NT2/D1 (cell line): ENCODE results near the gene NPIPB6.

Source experiments
- DNase-seq: peaks from one replicate; pipeline ENCODE4 v3.0.0-alpha.2; 2011; ENCODE audit warnings: low read depth, low spot score
- H3K27me3 ChIP-seq: 2 replicates; pipeline ENCODE4 v1.6.0; 2011; ENCODE audit warnings: mild to moderate bottlenecking; ENCODE audit not compliant: insufficient read length, insufficient read depth
- H3K36me3 ChIP-seq: 2 replicates; pipeline ENCODE4 v1.6.1; 2011; ENCODE audit warnings: mild to moderate bottlenecking, low read length, mixed read lengths; ENCODE audit not compliant: insufficient read depth, insufficient read length
- H3K4me1 ChIP-seq: 2 replicates; pipeline ENCODE4 v1.5.1; 2011; ENCODE audit not compliant: insufficient read depth, insufficient read length
- H3K4me3 ChIP-seq: 2 replicates; pipeline ENCODE4 v1.5.1; 2011; ENCODE audit warnings: low read depth; ENCODE audit not compliant: insufficient read length
- H3K9ac ChIP-seq: 2 replicates; pipeline ENCODE4 v1.6.0; 2011; ENCODE audit warnings: low read depth; ENCODE audit not compliant: insufficient read length
- H3K9me3 ChIP-seq: 2 replicates; pipeline ENCODE4 v1.5.1; 2011; ENCODE audit warnings: mild to moderate bottlenecking, low read length; ENCODE audit not compliant: insufficient read depth
- SUZ12 ChIP-seq: IDR thresholded peaks from 2 replicates; pipeline ENCODE4 v1.6.1; 2011; ENCODE audit not compliant: insufficient read length, insufficient read depth; ENCODE audit errors: extremely low read depth
- YY1 ChIP-seq: IDR thresholded peaks from 2 replicates; pipeline ENCODE4 v1.6.1; 2011; ENCODE audit not compliant: insufficient read length, insufficient read depth
- ZNF274 ChIP-seq: IDR thresholded peaks from 2 replicates; pipeline ENCODE4 v1.6.1; 2011; ENCODE audit warnings: mild to moderate bottlenecking, low read depth, low read length

The NPIPB6 gene

DNA sequence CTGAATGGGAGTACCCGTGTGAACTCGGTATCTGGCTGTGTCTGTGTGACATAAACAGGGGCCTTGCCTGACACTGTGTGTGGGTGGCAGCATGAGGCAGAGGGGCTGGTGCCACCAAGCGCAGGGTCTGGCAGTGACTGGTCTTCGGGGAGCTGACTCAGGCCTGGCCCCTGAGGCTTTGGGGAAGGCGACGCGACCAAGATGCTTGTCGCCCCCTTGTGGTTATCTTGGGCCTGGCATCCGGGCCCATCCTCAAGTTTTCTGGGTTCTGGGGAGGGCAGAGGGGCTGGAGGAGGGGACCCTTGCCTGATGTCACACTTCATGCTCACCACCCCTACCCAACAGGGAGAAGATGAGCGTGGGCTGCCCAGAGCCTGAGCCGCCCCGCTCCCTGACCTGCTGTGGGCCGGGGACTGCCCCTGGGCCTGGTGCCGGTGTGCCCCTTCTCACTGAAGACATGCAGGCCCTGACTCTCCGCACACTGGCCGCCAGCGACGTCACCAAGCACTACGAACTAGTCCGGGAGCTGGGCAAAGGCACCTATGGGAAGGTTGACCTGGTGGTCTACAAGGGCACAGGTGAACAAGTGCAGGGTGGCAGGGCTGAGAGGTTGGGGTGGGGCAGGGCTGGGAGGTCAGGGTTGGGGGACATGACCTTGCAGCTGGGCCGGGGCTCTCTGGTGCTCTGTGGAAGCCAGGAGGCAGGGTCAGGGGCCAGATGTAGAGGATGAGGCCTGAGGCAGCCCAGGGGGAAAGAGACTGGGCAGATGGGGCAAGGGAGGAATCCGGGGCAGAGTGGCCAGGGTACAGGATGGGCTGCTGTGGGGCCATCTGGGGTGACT lies 46.0 kb downstream of the NPIPB6 start:
- Histone ChIP-seq H3K4me1 (peaks cover 6% of the 10 kb centered on the region), H3K36me3 (peaks cover 12% of the 10 kb centered on the region), H3K27me3 (no peaks in the 10 kb centered on the region), H3K9me3 (no peaks in the 10 kb centered on the region), H3K9ac (peak overlapping the region; percentile 24), H3K4me3 (no peak overlapping the region)
- TF ChIP-seq ZNF274, result no peak
- TF ChIP-seq YY1, result no peak
- no peak for TF ChIP-seq SUZ12
- DNase-seq, result no peak

DNA sequence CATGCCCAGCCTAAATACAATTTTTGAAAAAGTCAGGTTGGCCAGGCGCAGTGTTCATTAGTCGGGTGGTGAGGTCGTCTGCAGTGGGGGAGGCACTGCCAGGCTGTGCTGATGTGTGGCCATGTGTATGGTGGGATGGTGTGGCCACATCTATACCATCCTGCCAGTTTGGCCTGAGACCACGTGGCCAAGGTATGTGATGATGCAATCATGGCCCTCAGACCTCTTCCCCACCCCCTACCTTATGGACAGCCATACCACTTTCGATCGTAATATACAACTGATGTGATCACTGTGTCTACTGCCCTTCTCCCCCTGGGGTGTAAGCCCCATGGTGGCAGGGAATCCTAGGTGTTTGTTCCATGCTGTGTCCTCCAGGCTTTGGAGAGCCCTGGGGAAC lies 47.3 kb downstream of the NPIPB6 start:
- no peak overlapping the region for H3K4me3 ChIP-seq
- TF ChIP-seq SUZ12, result no peak
- TF ChIP-seq ZNF274, result no peak
- no peak for TF ChIP-seq YY1
- H3K9me3 ChIP-seq, result no peaks in the 10 kb centered on the region
- no peak overlapping the region for H3K9ac ChIP-seq
- no peak for DNase-seq
- H3K4me1 ChIP-seq, result peaks cover 3% of the 10 kb centered on the region
- H3K27me3 ChIP-seq, result no peaks in the 10 kb centered on the region
- peaks cover 12% of the 10 kb centered on the region for H3K36me3 ChIP-seq

- TF ChIP-seq SUZ12 (no peak), ZNF274 (no peak), YY1 (no peak)
- Histone ChIP-seq H3K4me3 (no peak overlapping the region), H3K4me1 (peaks cover 7% of the 10 kb centered on the region), H3K9me3 (no peaks in the 10 kb centered on the region), H3K9ac (no peak overlapping the region), H3K36me3 (no peaks in the 10 kb centered on the region), H3K27me3 (no peaks in the 10 kb centered on the region)
- no peak for DNase-seq
Measured at GRCh38 chr16:28313587-28313986, 49.7 kb downstream of the NPIPB6 start.

DNA sequence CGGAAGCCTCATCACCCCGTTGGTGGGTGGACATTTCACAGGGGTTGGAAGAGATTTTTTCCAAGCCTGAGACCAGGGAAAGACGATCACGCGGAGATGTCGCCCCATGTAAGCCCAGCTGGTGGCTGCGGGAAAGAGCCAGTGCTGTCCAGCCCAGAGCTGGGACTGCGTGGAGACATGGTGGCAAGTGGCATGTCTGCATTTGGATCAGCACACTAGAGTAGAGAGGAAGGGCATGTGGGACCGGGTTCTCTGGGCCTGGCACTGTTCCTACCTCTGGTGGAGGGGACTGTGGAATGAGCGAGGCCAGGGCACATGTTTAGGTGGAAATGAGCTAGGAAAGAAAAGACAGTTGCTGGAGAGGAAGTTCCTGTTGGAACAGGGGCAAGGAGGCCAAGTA lies 51.0 kb downstream of the NPIPB6 start:
- no peaks in the 10 kb centered on the region for H3K27me3 ChIP-seq
- no peak for DNase-seq
- no peak overlapping the region for H3K9ac ChIP-seq
- peaks cover 7% of the 10 kb centered on the region for H3K4me1 ChIP-seq
- no peaks in the 10 kb centered on the region for H3K9me3 ChIP-seq
- no peak overlapping the region for H3K4me3 ChIP-seq
- no peak for TF ChIP-seq ZNF274
- no peak for TF ChIP-seq YY1
- TF ChIP-seq SUZ12, result no peak
- H3K36me3 ChIP-seq, result no peaks in the 10 kb centered on the region

- no peak overlapping the region for H3K9ac ChIP-seq
- no peak overlapping the region for H3K4me3 ChIP-seq
- DNase-seq, result no peak
- no peaks in the 10 kb centered on the region for H3K9me3 ChIP-seq
- TF ChIP-seq SUZ12 (no peak), YY1 (no peak), ZNF274 (no peak)
- peaks cover 6% of the 10 kb centered on the region for H3K4me1 ChIP-seq
- no peaks in the 10 kb centered on the region for H3K27me3 ChIP-seq
- no peaks in the 10 kb centered on the region for H3K36me3 ChIP-seq
Measured at GRCh38 chr16:28311913-28312312, 51.4 kb downstream of the NPIPB6 start.

DNA sequence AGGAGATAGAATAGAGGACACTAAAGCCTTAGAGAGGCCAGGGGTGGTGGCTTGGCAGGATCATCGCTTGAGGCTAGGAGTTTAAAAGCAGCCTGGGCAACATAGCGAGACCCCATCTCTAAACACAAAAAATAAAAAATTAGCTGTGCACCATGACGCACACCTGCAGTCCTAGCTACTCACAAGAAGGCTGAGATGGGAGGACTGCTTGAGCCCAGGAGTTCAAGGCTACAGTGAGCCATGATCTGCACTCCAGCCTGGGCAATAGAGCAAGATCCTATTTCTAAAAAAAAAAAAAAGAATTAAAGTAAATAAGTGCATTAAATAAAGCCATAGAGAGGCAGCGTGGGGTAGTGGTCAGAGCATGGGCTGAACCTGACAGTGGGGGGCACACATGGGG lies 51.9 kb downstream of the NPIPB6 start:
- no peak for DNase-seq
- Histone ChIP-seq H3K9ac (no peak overlapping the region), H3K36me3 (no peaks in the 10 kb centered on the region), H3K4me3 (no peak overlapping the region), H3K27me3 (no peaks in the 10 kb centered on the region), H3K4me1 (peaks cover 5% of the 10 kb centered on the region), H3K9me3 (no peaks in the 10 kb centered on the region)
- TF ChIP-seq YY1 (no peak), SUZ12 (no peak)

DNA sequence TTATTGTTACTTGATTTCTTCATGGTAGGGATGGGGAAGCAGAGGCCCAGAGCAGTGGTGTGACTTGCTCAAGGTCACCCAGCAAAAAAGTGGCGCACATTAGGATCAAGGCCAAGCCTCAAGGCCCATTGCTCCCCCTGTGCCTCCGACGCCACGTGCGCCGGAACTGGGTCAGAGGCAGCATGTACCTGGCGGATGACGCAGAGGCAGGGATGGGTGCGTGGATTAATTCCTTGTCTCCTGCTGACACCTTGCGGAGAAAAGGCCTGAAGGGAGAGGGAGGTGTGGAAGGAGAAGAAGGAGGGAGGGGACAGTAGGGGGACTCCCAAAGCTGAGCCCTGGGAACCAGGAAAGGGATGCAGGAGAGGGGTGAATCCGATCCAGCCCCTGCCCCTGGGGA lies 52.5 kb downstream of the NPIPB6 start:
- H3K27me3 ChIP-seq, result no peaks in the 10 kb centered on the region
- DNase-seq, result no peak
- no peak overlapping the region for H3K4me3 ChIP-seq
- H3K9ac ChIP-seq, result no peak overlapping the region
- H3K36me3 ChIP-seq, result no peaks in the 10 kb centered on the region
- TF ChIP-seq YY1 (no peak), SUZ12 (no peak)
- no peaks in the 10 kb centered on the region for H3K9me3 ChIP-seq
- H3K4me1 ChIP-seq, result peaks cover 5% of the 10 kb centered on the region
